ENCODE measurements around the gene SSTR3. TPM values are rescaled to one million over a fixed set of nuclear protein-coding genes. Genes with fewer than 3 reads are reported as not detected.

The SSTR3 gene
- total RNA-seq, 1 donor from 2014 or later: 2.4 TPM

- no peak overlapping the region for H3K4me3 Mint-ChIP-seq
- H3K27me3 Mint-ChIP-seq: peaks cover 19% of the 10 kb centered on the region
- TF ChIP-seq, protein P1, sequence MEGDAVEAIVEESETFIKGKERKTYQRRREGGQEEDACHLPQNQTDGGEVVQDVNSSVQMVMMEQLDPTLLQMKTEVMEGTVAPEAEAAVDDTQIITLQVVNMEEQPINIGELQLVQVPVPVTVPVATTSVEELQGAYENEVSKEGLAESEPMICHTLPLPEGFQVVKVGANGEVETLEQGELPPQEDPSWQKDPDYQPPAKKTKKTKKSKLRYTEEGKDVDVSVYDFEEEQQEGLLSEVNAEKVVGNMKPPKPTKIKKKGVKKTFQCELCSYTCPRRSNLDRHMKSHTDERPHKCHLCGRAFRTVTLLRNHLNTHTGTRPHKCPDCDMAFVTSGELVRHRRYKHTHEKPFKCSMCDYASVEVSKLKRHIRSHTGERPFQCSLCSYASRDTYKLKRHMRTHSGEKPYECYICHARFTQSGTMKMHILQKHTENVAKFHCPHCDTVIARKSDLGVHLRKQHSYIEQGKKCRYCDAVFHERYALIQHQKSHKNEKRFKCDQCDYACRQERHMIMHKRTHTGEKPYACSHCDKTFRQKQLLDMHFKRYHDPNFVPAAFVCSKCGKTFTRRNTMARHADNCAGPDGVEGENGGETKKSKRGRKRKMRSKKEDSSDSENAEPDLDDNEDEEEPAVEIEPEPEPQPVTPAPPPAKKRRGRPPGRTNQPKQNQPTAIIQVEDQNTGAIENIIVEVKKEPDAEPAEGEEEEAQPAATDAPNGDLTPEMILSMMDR (conservative IDR thresholded peaks at IDR 0.05): no peak
- no peak overlapping the region for H3K27ac Mint-ChIP-seq
- DNase-seq (ENCODE audit: extremely low spot score, unreplicated experiment): no peak
- peaks cover 5% of the 10 kb centered on the region for H3K9me3 Mint-ChIP-seq
- no peaks in the 10 kb centered on the region for H3K4me1 Mint-ChIP-seq (ENCODE audit: unreplicated experiment)
- H3K36me3 Mint-ChIP-seq: no peaks in the 10 kb centered on the region
Measured at GRCh38 chr22:37226087-37226486, 13.8 kb upstream of the SSTR3 start.

DNA sequence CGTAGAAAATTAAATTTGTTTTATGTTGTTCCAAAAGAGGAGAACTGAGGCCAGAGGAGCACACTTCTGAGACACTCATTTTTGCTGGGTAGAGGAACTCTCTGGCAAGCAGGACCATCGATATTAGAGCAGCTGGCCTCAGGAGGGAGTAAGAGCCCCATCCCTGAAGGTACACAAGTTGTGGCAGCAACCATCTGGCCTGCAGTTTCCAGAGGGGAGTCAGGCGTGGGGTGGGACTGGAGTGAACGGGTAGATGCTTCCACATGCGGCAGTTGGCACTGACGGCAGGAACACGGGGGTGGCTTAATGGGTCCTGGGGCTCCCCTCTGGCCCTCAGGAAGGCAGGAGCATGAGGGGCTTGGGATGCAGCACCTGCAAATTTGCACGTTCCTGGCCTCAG is 13.2 kb upstream of the SSTR3 start:
- TF ChIP-seq, protein P1 (conservative IDR thresholded peaks at IDR 0.05): no peak
- no peak overlapping the region for H3K4me3 Mint-ChIP-seq
- no peak for DNase-seq (ENCODE audit: extremely low spot score, unreplicated experiment)
- H3K27me3 Mint-ChIP-seq: peaks cover 21% of the 10 kb centered on the region
- no peaks in the 10 kb centered on the region for H3K4me1 Mint-ChIP-seq (ENCODE audit: unreplicated experiment)
- no peaks in the 10 kb centered on the region for H3K36me3 Mint-ChIP-seq
- H3K27ac Mint-ChIP-seq: no peak overlapping the region
- peaks cover 5% of the 10 kb centered on the region for H3K9me3 Mint-ChIP-seq

- Mint-ChIP-seq H3K4me1 (ENCODE audit: unreplicated experiment) (no peaks in the 10 kb centered on the region), H3K4me3 (no peak overlapping the region), H3K27me3 (peaks cover 21% of the 10 kb centered on the region), H3K9me3 (peaks cover 5% of the 10 kb centered on the region), H3K36me3 (no peaks in the 10 kb centered on the region), H3K27ac (no peak overlapping the region)
- TF ChIP-seq, protein P1 (conservative IDR thresholded peaks at IDR 0.05): no peak
- DNase-seq (ENCODE audit: extremely low spot score, unreplicated experiment): no peak
Measured at GRCh38 chr22:37224757-37225420, 12.6 kb upstream of the SSTR3 start.

- H3K4me1 Mint-ChIP-seq (ENCODE audit: unreplicated experiment): no peaks in the 10 kb centered on the region
- no peak overlapping the region for H3K4me3 Mint-ChIP-seq
- H3K9me3 Mint-ChIP-seq: peaks cover 5% of the 10 kb centered on the region
- peaks cover 23% of the 10 kb centered on the region for H3K27me3 Mint-ChIP-seq
- DNase-seq (ENCODE audit: extremely low spot score, unreplicated experiment): no peak
- no peaks in the 10 kb centered on the region for H3K36me3 Mint-ChIP-seq
- no peak overlapping the region for H3K27ac Mint-ChIP-seq
- TF ChIP-seq, protein P1 (conservative IDR thresholded peaks at IDR 0.05): no peak
Measured at GRCh38 chr22:37223965-37224551, 11.8 kb upstream of the SSTR3 start.

- H3K27me3 Mint-ChIP-seq: peaks cover 32% of the 10 kb centered on the region
- no peak for DNase-seq (ENCODE audit: extremely low spot score, unreplicated experiment)
Measured at GRCh38 chr22:37222440-37222971, 10.2 kb upstream of the SSTR3 start.

More at GRCh38 chr22:37222440-37222971, 10.2 kb upstream of the SSTR3 start:
- TF ChIP-seq, protein P1 (conservative IDR thresholded peaks at IDR 0.05): no peak
- Mint-ChIP-seq H3K4me1 (ENCODE audit: unreplicated experiment) (no peaks in the 10 kb centered on the region), H3K9me3 (peaks cover 5% of the 10 kb centered on the region), H3K36me3 (no peaks in the 10 kb centered on the region), H3K27ac (no peak overlapping the region), H3K4me3 (no peak overlapping the region)
